Liver (tissue), 9 donors: ENCODE data around the gene MGA. TPM values are rescaled to one million over a fixed set of nuclear protein-coding genes. Genes with fewer than 3 reads are reported as not detected.

ENCODE experiments used
- DNase-seq: peaks from one replicate; pipeline ENCODE4 v3.0.0-alpha.2; 2017; ENCODE audit warnings: low spot score
- H3K27ac ChIP-seq, 2 donors: one replicate each; pipeline ENCODE4 v1.7.0; 2013; ENCODE audit warnings: inconsistent platforms in 2 of 2, low read length in 2 of 2, control low read depth in 1 of 2, low read depth in 1 of 2, mild to moderate bottlenecking in 1 of 2
- H3K27me3 ChIP-seq, 4 donors: one replicate each; pipeline versions ENCODE4 v1.6.1 to v1.7.0; 2013; ENCODE audit warnings: low read length in 3 of 4, inconsistent platforms in 1 of 4, mild to moderate bottlenecking in 1 of 4, moderate library complexity in 1 of 4; ENCODE audit not compliant: control insufficient read depth in 4 of 4, insufficient read depth in 4 of 4
- H3K36me3 ChIP-seq, 4 donors: one replicate each; pipeline versions ENCODE4 v1.6.1 to v1.7.0; 2013; ENCODE audit warnings: low read length in 3 of 4, mild to moderate bottlenecking in 3 of 4, low read depth in 1 of 4, moderate library complexity in 1 of 4; ENCODE audit not compliant: control insufficient read depth in 4 of 4, insufficient read depth in 3 of 4
- H3K4me1 ChIP-seq, 4 donors: one replicate each; pipeline versions ENCODE4 v1.6.1 to v1.7.0; 2013; ENCODE audit warnings: low read length in 3 of 4, mild to moderate bottlenecking in 3 of 4, moderate library complexity in 1 of 4; ENCODE audit not compliant: control insufficient read depth in 4 of 4, insufficient read depth in 4 of 4
- H3K4me3 ChIP-seq, 3 donors: one replicate each; pipeline versions ENCODE4 v1.6.1 to v1.7.0; 2013; ENCODE audit warnings: low read length in 3 of 3, control low read depth in 1 of 3, low read depth in 1 of 3, mild to moderate bottlenecking in 1 of 3
- H3K9ac ChIP-seq, 2 donors: one replicate each; pipeline ENCODE4 v1.7.0; 2013; ENCODE audit warnings: low read length in 2 of 2, mild to moderate bottlenecking in 2 of 2, moderate library complexity in 2 of 2, control low read depth in 1 of 2, low read depth in 1 of 2
- H3K9me3 ChIP-seq, 4 donors: one replicate each; pipeline versions ENCODE4 v1.6.1 to v1.7.0; 2013; ENCODE audit warnings: low read length in 3 of 4; ENCODE audit not compliant: control insufficient read depth in 4 of 4
- EGR1 ChIP-seq, 2 donors: IDR thresholded peaks; 2 replicates each; pipeline ENCODE4 v1.6.1; 2016 to 2018; ENCODE audit warnings: antibody characterized with exemption in 2 of 2, low read depth in 2 of 2
- FOXA1 ChIP-seq: IDR thresholded peaks from 2 replicates; pipeline ENCODE4 v1.6.1; 2016; ENCODE audit warnings: antibody characterized with exemption
- FOXA2 ChIP-seq: IDR thresholded peaks from 2 replicates; pipeline ENCODE4 v1.6.1; 2016; ENCODE audit warnings: antibody characterized with exemption
- HNF4A ChIP-seq, 2 donors: conservative IDR thresholded peaks; 2 replicates each; pipeline ENCODE4 v1.6.1; 2016; ENCODE audit warnings: antibody characterized with exemption in 2 of 2, mild to moderate bottlenecking in 2 of 2
- HNF4G ChIP-seq: IDR thresholded peaks from 2 replicates; pipeline ENCODE4 v1.6.1; 2016; ENCODE audit warnings: antibody characterized with exemption
- JUND ChIP-seq, 2 donors: IDR thresholded peaks; 2 replicates each; pipeline ENCODE4 v1.6.1; 2016; ENCODE audit warnings: antibody characterized with exemption in 2 of 2
- MAX ChIP-seq: IDR thresholded peaks from 2 replicates; pipeline ENCODE4 v1.6.1; 2016; ENCODE audit warnings: antibody characterized with exemption
- NR2F2 ChIP-seq: IDR thresholded peaks from 2 replicates; pipeline ENCODE4 v1.6.1; 2016; ENCODE audit warnings: antibody characterized with exemption
- REST ChIP-seq: IDR thresholded peaks from 2 replicates; pipeline ENCODE4 v1.6.1; 2016; ENCODE audit warnings: antibody characterized with exemption, mild to moderate bottlenecking
- RXRA ChIP-seq, 2 donors: IDR thresholded peaks; 2 replicates each; pipeline ENCODE4 v1.6.1; 2017 to 2018; ENCODE audit warnings: antibody characterized with exemption in 2 of 2, mild to moderate bottlenecking in 1 of 2
- SP1 ChIP-seq: IDR thresholded peaks from 2 replicates; pipeline ENCODE4 v1.6.1; 2018; ENCODE audit warnings: antibody characterized with exemption, mild to moderate bottlenecking
- TAF1 ChIP-seq: conservative IDR thresholded peaks from 2 replicates; pipeline ENCODE4 v1.6.1; 2016; ENCODE audit warnings: antibody characterized with exemption, mild to moderate bottlenecking
- ZBTB33 ChIP-seq: IDR thresholded peaks from 2 replicates; pipeline ENCODE4 v1.6.1; 2016; ENCODE audit warnings: antibody characterized with exemption
- WGBS: extraction: QIAGEN DNeasy Blood & Tissue Kit; methylation state at CpG from one replicate; pipeline ENCODE4 v1.1.7; 2013; 5-methylcytosine and 5-hydroxymethylcytosine counted together
- polyA plus RNA-seq, 2 donors: library from polyadenylated mRNA; stranded (reverse) in 1 of 2; unstranded in 1 of 2; fragments of 200-250 nt in 1 of 2; fragments of >200 nt in 1 of 2; fragmentation: Nextera tagmentation in 1 of 2; extraction: Ambion mirVana in 1 of 2; gene quantifications; one replicate each; pipeline versions ENCODE4 v1.2.1 to v1.2.3, GENCODE V29; 2013 to 2015
- total RNA-seq, 2 donors: library from RNA; depleted of rRNA; stranded (reverse); fragments of >200 nt; gene quantifications; one replicate each; pipeline ENCODE4 v1.2.3, GENCODE V29; 2014
- donor health status: healthy.
- donor health status: healthy.
- donor health status: healthy.
- donor health status: healthy.
- donor health status: healthy.

MGA gene
- total and polyA plus RNA-seq, 4 donors, result 2.1 to 33.5 (median 13.2) TPM

GRCh38 chr15:41790756-41791546 is 130.7 kb downstream of the MGA start (continued):
- TF ChIP-seq HNF4A (conservative IDR thresholded peaks at IDR 0.05), result peak; percentile 57 to 67
- no peak for TF ChIP-seq FOXA2
- TF ChIP-seq ZBTB33, result no peak
- TF ChIP-seq RXRA (IDR thresholded peaks at IDR 0.05), result peak in 1 of 2 donors; percentile 31

GRCh38 chr15:41791547-41791937 is 131.3 kb downstream of the MGA start:
- Histone ChIP-seq H3K27me3 (no peaks in the 10 kb centered on the region), H3K4me1 (peaks cover 3 to 11% (median 6%) of the 10 kb centered on the region in 4 donors), H3K9me3 (no peaks in the 10 kb centered on the region), H3K36me3 (no peaks in the 10 kb centered on the region), H3K9ac (no peak overlapping the region), H3K4me3 (no peak overlapping the region), H3K27ac (no peak overlapping the region)
- no peak for DNase-seq
- WGBS, result 90% methylated on average over 4 of the region's 4 CpGs
- TF ChIP-seq SP1 (peak; percentile 1), HNF4G (no peak)

- no peak for DNase-seq
- Histone ChIP-seq H3K9me3 (no peaks in the 10 kb centered on the region), H3K4me3 (no peak overlapping the region), H3K36me3 (no peaks in the 10 kb centered on the region), H3K4me1 (peaks cover 3 to 11% (median 6%) of the 10 kb centered on the region in 4 donors), H3K27me3 (no peaks in the 10 kb centered on the region), H3K9ac (no peak overlapping the region), H3K27ac (no peak overlapping the region)
- 97% methylated on average over 5 of the region's 5 CpGs for WGBS
- TF ChIP-seq SP1, result no peak
- no peak for TF ChIP-seq JUND (IDR thresholded peaks at IDR 0.05)
- TF ChIP-seq MAX, result no peak
- no peak for TF ChIP-seq RXRA (IDR thresholded peaks at IDR 0.05)
- TF ChIP-seq EGR1 (IDR thresholded peaks at IDR 0.05; ENCODE audit: low read depth in 2 of 2), result no peak
- no peak for TF ChIP-seq ZBTB33
- no peak for TF ChIP-seq NR2F2
- TF ChIP-seq HNF4G, result no peak
- TF ChIP-seq FOXA1, result no peak
- TF ChIP-seq TAF1, result no peak
- no peak for TF ChIP-seq REST
These were observed 131.9 kb downstream of the MGA start for GRCh38 chr15:41792000-41792637.
